H7 (cell line): ENCODE measurements around the gene DCAF15. TPM values are rescaled to one million over a fixed set of nuclear protein-coding genes. Genes with fewer than 3 reads are reported as not detected.
"Not testable (repeated sequence)": the region's sequence is repeated elsewhere in the genome, so short reads cannot be mapped to it uniquely, and the experiment has no call there.

Experiments used
- DNase-seq: peaks from one replicate; pipeline ENCODE4 v3.0.0; 2012
- H3K27me3 ChIP-seq: 2 replicates; pipeline ENCODE4 v1.6.0; 2011; ENCODE audit warnings: mild to moderate bottlenecking, low read length; ENCODE audit not compliant: control insufficient read depth, insufficient read depth
- H3K36me3 ChIP-seq: replicated peaks from 2 replicates; pipeline ENCODE4 v1.5.1; 2011; ENCODE audit warnings: low read length; ENCODE audit not compliant: control insufficient read depth, insufficient read depth
- H3K4me3 ChIP-seq: 2 replicates; pipeline ENCODE4 v1.5.1; 2011; ENCODE audit warnings: low read depth, mild to moderate bottlenecking, control low read depth, low read length, moderate library complexity; ENCODE audit not compliant: insufficient read depth
- total RNA-seq: library from RNA; depleted of rRNA; stranded (reverse); fragments of >200 nt; shearing (Covaris generic); gene quantifications from 2 replicates; pipeline ENCODE4 v1.2.3, GENCODE V29; 2014

The DCAF15 gene
- total RNA-seq, 1 experiment from 2014 or later, result 92.9 TPM

- Histone ChIP-seq H3K4me3 (no peak overlapping the region), H3K27me3 (no peaks in the 10 kb centered on the region), H3K36me3 (peaks cover 1% of the 10 kb centered on the region)
- DNase-seq, result peak; percentile 2
Observed at GRCh38 chr19:13972368-13973155, 20.3 kb downstream of the DCAF15 start.

GRCh38 chr19:13973479-13973878 is 21.2 kb downstream of the DCAF15 start:
- DNase-seq, H3K4me3 ChIP-seq, H3K27me3 ChIP-seq, H3K36me3 ChIP-seq: not testable (repeated sequence)

GRCh38 chr19:13974073-13974472 is 21.8 kb downstream of the DCAF15 start:
- Histone ChIP-seq H3K4me3 (no peak overlapping the region), H3K36me3 (peaks cover 1% of the 10 kb centered on the region), H3K27me3 (no peaks in the 10 kb centered on the region)
- DNase-seq, result peak; percentile 97

- H3K36me3 ChIP-seq, result peaks cover 1% of the 10 kb centered on the region
- no peaks in the 10 kb centered on the region for H3K27me3 ChIP-seq
- H3K4me3 ChIP-seq, result no peak overlapping the region
- DNase-seq, result no peak
Observed at GRCh38 chr19:13975870-13976269, 23.6 kb downstream of the DCAF15 start.

GRCh38 chr19:13976446-13976845 is 24.1 kb downstream of the DCAF15 start:
- Histone ChIP-seq H3K27me3 (no peaks in the 10 kb centered on the region), H3K36me3 (peaks cover 1% of the 10 kb centered on the region), H3K4me3 (no peak overlapping the region)
- no peak for DNase-seq

- Histone ChIP-seq H3K36me3 (peaks cover 1% of the 10 kb centered on the region), H3K27me3 (no peaks in the 10 kb centered on the region), H3K4me3 (no peak overlapping the region)
- no peak for DNase-seq
Observed at GRCh38 chr19:13977803-13978202, 25.5 kb downstream of the DCAF15 start.

- Histone ChIP-seq H3K4me3 (peak overlapping the region; percentile 57), H3K27me3 (no peaks in the 10 kb centered on the region), H3K36me3 (peaks cover 1% of the 10 kb centered on the region)
- peak; percentile 100 for DNase-seq
Observed at GRCh38 chr19:13978351-13979243, 26.3 kb downstream of the DCAF15 start.

GRCh38 chr19:13979244-13979615 is 26.9 kb downstream of the DCAF15 start:
- peaks cover 1% of the 10 kb centered on the region for H3K36me3 ChIP-seq
- peak; percentile 83 for DNase-seq
- peak overlapping the region; percentile 57 for H3K4me3 ChIP-seq
- no peaks in the 10 kb centered on the region for H3K27me3 ChIP-seq

- H3K4me3 ChIP-seq, result 0 out of 2 replicates have a peak overlapping the region, but pooled peaks have one; percentile 57
Observed at GRCh38 chr19:13979686-13980085, 27.4 kb downstream of the DCAF15 start.

GRCh38 chr19:13980340-13980739 is 28.0 kb downstream of the DCAF15 start:
- DNase-seq, result peak; percentile 47
- no peak overlapping the region for H3K4me3 ChIP-seq
- H3K36me3 ChIP-seq, result peaks cover 1% of the 10 kb centered on the region
- H3K27me3 ChIP-seq, result no peaks in the 10 kb centered on the region

More at GRCh38 chr19:13979686-13980085, 27.4 kb downstream of the DCAF15 start:
- H3K36me3 ChIP-seq, result peaks cover 1% of the 10 kb centered on the region
- H3K27me3 ChIP-seq, result no peaks in the 10 kb centered on the region
- DNase-seq, result no peak

- DNase-seq, result peak; percentile 48
- Histone ChIP-seq H3K27me3 (no peaks in the 10 kb centered on the region), H3K36me3 (peaks cover under 1% of the 10 kb centered on the region), H3K4me3 (no peak overlapping the region)
Observed at GRCh38 chr19:13981021-13981420, 28.7 kb downstream of the DCAF15 start.

GRCh38 chr19:13981467-13981866 is 29.2 kb downstream of the DCAF15 start:
- no peaks in the 10 kb centered on the region for H3K27me3 ChIP-seq
- H3K4me3 ChIP-seq, result no peak overlapping the region
- H3K36me3 ChIP-seq, result no peaks in the 10 kb centered on the region; the same call in 1 of the 2 replicates
- DNase-seq, result peak; percentile 26

- DNase-seq, result peak; percentile 40
- Histone ChIP-seq H3K36me3 (no peaks in the 10 kb centered on the region; the same call in 1 of the 2 replicates), H3K27me3 (no peaks in the 10 kb centered on the region), H3K4me3 (no peak overlapping the region)
Observed at GRCh38 chr19:13981988-13982501, 29.7 kb downstream of the DCAF15 start.

GRCh38 chr19:13982773-13983172 is 30.5 kb downstream of the DCAF15 start:
- H3K36me3 ChIP-seq, result no peaks in the 10 kb centered on the region; the same call in 1 of the 2 replicates
- H3K4me3 ChIP-seq, result no peak overlapping the region
- no peaks in the 10 kb centered on the region for H3K27me3 ChIP-seq
- no peak for DNase-seq
